HepG2 (cell line): Measurements from ENCODE around the gene CRYGS. TPM values are rescaled to one million over a fixed set of nuclear protein-coding genes. Genes with fewer than 3 reads are reported as not detected.

Source experiments
- ATAC-seq: fragments of 200-7000 bp; cut with Tn5 transposase; 3 replicates; pipeline ENCODE4 v1.9.1; 2020; ENCODE audit warnings: mild to moderate bottlenecking, moderate library complexity
- BruUV-seq: library from RNA; stranded (reverse); fragments of 400-500 nt; replicated peaks from 2 replicates; lab custom pipeline; 2021; lab: Mats Ljungman, UMichigan
- CTCF ChIA-PET: fragments of 300-600 bp; formaldehyde crosslinking; extraction: SDS; loops from one replicate; lab custom pipeline; 2021; ENCODE audit warnings: low total read pairs, inconsistent platforms, low intra/inter-chr PET ratio; lab: Yijun Ruan, JAX
- POLR2A ChIA-PET: fragments of 350-600 bp; sonication (Branson Sonifier 250); formaldehyde crosslinking; loops from one replicate; lab custom pipeline; 2020; ENCODE audit warnings: antibody characterized with exemption, inconsistent platforms; lab: Yijun Ruan, JAX
- DNase-seq: peaks from one replicate; pipeline ENCODE4 v3.0.0-alpha.2; 2015; ENCODE audit warnings: low spot score
- FAIRE-seq: peaks from 3 replicates; lab custom pipeline; 2011; peaks lifted over from hg19 to GRCh38; lab: Jason Lieb, UNC
- H2AFZ ChIP-seq: one replicate; pipeline ENCODE4 v1.6.1; 2011; ENCODE audit warnings: low read length, inconsistent platforms
- H3K27ac ChIP-seq: fragments of 300-600 bp; 3 replicates; pipeline ENCODE4 v1.8.0; 2011; ENCODE audit warnings: mixed run types, mild to moderate bottlenecking, mixed read lengths, low read length, inconsistent platforms; ENCODE audit not compliant: insufficient read depth; ENCODE audit errors: extremely low read length
- H3K27me3 ChIP-seq, 2 experiments: fragments of 200-600 bp in 1 of 2; 2 replicates in 1 of 2; 3 replicates in 1 of 2; pipeline versions ENCODE4 v1.6.0 to v1.8.0; 2011; ENCODE audit warnings: low read length in 2 of 2, mild to moderate bottlenecking in 2 of 2, moderate library complexity in 2 of 2, inconsistent platforms in 1 of 2; ENCODE audit not compliant: insufficient read depth in 2 of 2, control insufficient read depth in 1 of 2
- H3K36me3 ChIP-seq, 2 experiments: fragments of 200-600 bp in 1 of 2; replicated peaks in 1 of 2; 2 replicates in 1 of 2; 3 replicates in 1 of 2; pipeline versions ENCODE4 v1.5.1 to v1.8.0; 2011; ENCODE audit warnings: low read length in 2 of 2, inconsistent platforms in 1 of 2; ENCODE audit not compliant: insufficient read depth in 2 of 2, control insufficient read depth in 1 of 2
- H3K4me1 ChIP-seq: 2 replicates; pipeline ENCODE4 v1.5.1; 2012; ENCODE audit warnings: low read length, inconsistent platforms; ENCODE audit not compliant: insufficient read depth
- H3K4me2 ChIP-seq: 2 replicates; pipeline ENCODE4 v1.6.0; 2011; ENCODE audit warnings: low read depth, low read length, inconsistent platforms
- H3K4me3 ChIP-seq, 3 experiments: fragments of 200-600 bp in 1 of 3; sonication (generic), shearing (Covaris generic) in 1 of 3; replicated peaks in 1 of 3; 2 replicates each; pipeline ENCODE4 v1.5.1; 2011 to 2016; ENCODE audit warnings: low read length in 3 of 3, inconsistent platforms in 2 of 3, low read depth in 2 of 3, mild to moderate bottlenecking in 2 of 3, control low read depth in 1 of 3, mixed read lengths in 1 of 3; ENCODE audit not compliant: insufficient read depth in 1 of 3
- H3K79me2 ChIP-seq: one replicate; pipeline ENCODE4 v1.6.1; 2011; ENCODE audit warnings: low read length, inconsistent platforms; ENCODE audit not compliant: insufficient read depth
- H3K9ac ChIP-seq: 2 replicates; pipeline ENCODE4 v1.6.0; 2011; ENCODE audit warnings: mild to moderate bottlenecking, low read depth, low read length, inconsistent platforms; ENCODE audit not compliant: insufficient read depth
- H3K9me3 ChIP-seq: 2 replicates; pipeline ENCODE4 v1.5.1; 2012; ENCODE audit warnings: mild to moderate bottlenecking, low read length
- H4K20me1 ChIP-seq: 2 replicates; pipeline ENCODE4 v1.6.0; 2011; ENCODE audit warnings: inconsistent platforms, mild to moderate bottlenecking, low read length, moderate library complexity; ENCODE audit not compliant: insufficient read depth
- HNF4A ChIP-seq: sonication (generic); formaldehyde crosslinking; IDR thresholded peaks from 2 replicates; pipeline ENCODE4 v1.4.0; 2020; ENCODE audit warnings: missing genetic modification reagents
- NR2F2 ChIP-seq: IDR thresholded peaks from 2 replicates; pipeline ENCODE4 v1.6.1; 2012; ENCODE audit warnings: low read depth, inconsistent platforms, borderline replicate concordance
- NR2F6 ChIP-seq, 2 experiments: IDR thresholded peaks; 2 replicates each; pipeline ENCODE4 v1.6.1; 2016; ENCODE audit warnings: antibody characterized with exemption in 1 of 2, mild to moderate bottlenecking in 1 of 2
- ZFP41 ChIP-seq: sonication (generic); formaldehyde crosslinking; IDR thresholded peaks from 2 replicates; pipeline ENCODE4 v1.4.0; 2020; ENCODE audit warnings: mild to moderate bottlenecking, missing genetic modification reagents, borderline replicate concordance
- ZNF121 ChIP-seq: sonication (generic); formaldehyde crosslinking; IDR thresholded peaks from 2 replicates; pipeline ENCODE4 v1.5.0; 2020; ENCODE audit warnings: mild to moderate bottlenecking, missing genetic modification reagents
- ZNF558 ChIP-seq: sonication (generic); formaldehyde crosslinking; IDR thresholded peaks from 2 replicates; pipeline ENCODE4 v1.9.0; 2022; ENCODE audit warnings: mild to moderate bottlenecking, missing genetic modification reagents, borderline replicate concordance
- ZNF816 ChIP-seq: sonication (generic); formaldehyde crosslinking; IDR thresholded peaks from 2 replicates; pipeline ENCODE4 v1.8.0; 2022; ENCODE audit warnings: missing genetic modification reagents, mild to moderate bottlenecking, borderline replicate concordance
- WGBS: methylation state at CpG from one replicate; pipeline ENCODE4 v1.1.6; 2017; ENCODE audit warnings: low lambda C conversion rate; 5-methylcytosine and 5-hydroxymethylcytosine counted together
- in situ Hi-C: cut with HindIII; loops from 2 replicates; pipeline ENCODE4 v1.10.0; 2017; ENCODE audit warnings: low pct_unique_long_range_greater_than_20kb; ENCODE audit not compliant: extremely low pct_ligation_motif_present
- intact Hi-C: fragments of 100-400 bp; cut with micrococcal nuclease; formaldehyde crosslinking; loops from one replicate; pipeline ENCODE4 v1.10.0; 2022; ENCODE audit not compliant: unreplicated experiment
- polyA plus RNA-seq, 8 experiments: library from polyadenylated mRNA; depleted of rRNA in 3 of 8; stranded (reverse) in 7 of 8; unstranded in 1 of 8; fragments of >200 nt; fragmentation: Illumina TruSeq in 4 of 8; extraction: Trizol in 4 of 8; gene quantifications; 2 replicates each; pipeline versions ENCODE4 v1.2.1 to v1.2.3, GENCODE V29; 2011 to 2016; ENCODE audit warnings: low read depth in 4 of 8, missing spikeins in 1 of 8, mixed read lengths in 1 of 8; ENCODE audit not compliant: insufficient read depth in 1 of 8
- total RNA-seq, 5 experiments: library from RNA; depleted of rRNA; stranded (reverse); fragments of >200 nt; fragmentation: Illumina TruSeq; extraction: Trizol; gene quantifications; 2 replicates each; pipeline ENCODE4 v1.2.3, GENCODE V29; 2016; ENCODE audit warnings: low read depth in 1 of 5
- TF ChIP-seq, protein P1 (sequence below): sonication (generic); formaldehyde crosslinking; IDR thresholded peaks from 2 replicates; pipeline ENCODE4 v1.4.0; 2020; ENCODE audit warnings: missing genetic modification reagents, mild to moderate bottlenecking, borderline replicate concordance
- TF ChIP-seq, protein P2 (sequence below): sonication (generic); formaldehyde crosslinking; IDR thresholded peaks from 2 replicates; pipeline ENCODE4 v1.4.0; 2020; ENCODE audit warnings: missing genetic modification reagents
- TF ChIP-seq, protein P3 (sequence below): sonication (generic); formaldehyde crosslinking; IDR thresholded peaks from 2 replicates; pipeline ENCODE4 v1.4.0; 2020; ENCODE audit warnings: missing genetic modification reagents

Gene CRYGS
- total and polyA plus RNA-seq, 2 of the 13 experiments (the other 11 are each of a cell fraction or from before 2014, with no cell fraction given) = 2.1 to 6.7 TPM

DNA sequence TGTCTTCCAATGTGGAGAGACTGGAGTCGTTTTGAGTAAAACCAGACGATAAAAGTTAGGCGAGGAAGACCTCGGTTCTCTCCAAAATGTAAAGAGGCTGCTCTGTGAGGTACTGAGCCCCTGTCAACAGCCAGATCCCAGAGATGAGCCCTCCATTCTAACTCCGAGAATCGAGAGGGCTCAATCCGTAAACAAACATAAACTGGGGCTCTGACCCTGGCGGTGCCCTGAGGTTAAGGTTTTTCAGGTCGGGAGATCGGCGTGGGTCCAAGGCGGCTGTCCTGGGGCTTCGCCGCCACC lies 22.5 kb upstream of the CRYGS start:
- intact Hi-C loops (no loop called here), in situ Hi-C loops (no loop called here)
- Histone ChIP-seq H3K9me3 (no peaks in the 10 kb centered on the region), H3K79me2 (peaks cover 38% of the 10 kb centered on the region), H4K20me1 (no peaks in the 10 kb centered on the region), H3K4me1 (peaks cover 40% of the 10 kb centered on the region), H3K9ac (peak overlapping the region; percentile 88), H3K4me3 (peak overlapping the region; percentile 67 to 88 (median 81)), H3K36me3 (peaks cover 0 to 11% of the 10 kb centered on the region in 2 experiments; a peak in 2 of 5 replicates), H3K27me3 (no peaks in the 10 kb centered on the region; a peak in 1 of 5 replicates), H3K27ac (peak overlapping the region; percentile 83), H3K4me2 (peak overlapping the region; percentile 65), H2AFZ (peak overlapping the region; percentile 51)
- FAIRE-seq (no peak), ATAC-seq (peak; percentile 10), DNase-seq (no peak)
- BruUV-seq = TSS peak; percentile 31
- CTCF ChIA-PET = no interaction called here
- TF ChIP-seq, protein P1, sequence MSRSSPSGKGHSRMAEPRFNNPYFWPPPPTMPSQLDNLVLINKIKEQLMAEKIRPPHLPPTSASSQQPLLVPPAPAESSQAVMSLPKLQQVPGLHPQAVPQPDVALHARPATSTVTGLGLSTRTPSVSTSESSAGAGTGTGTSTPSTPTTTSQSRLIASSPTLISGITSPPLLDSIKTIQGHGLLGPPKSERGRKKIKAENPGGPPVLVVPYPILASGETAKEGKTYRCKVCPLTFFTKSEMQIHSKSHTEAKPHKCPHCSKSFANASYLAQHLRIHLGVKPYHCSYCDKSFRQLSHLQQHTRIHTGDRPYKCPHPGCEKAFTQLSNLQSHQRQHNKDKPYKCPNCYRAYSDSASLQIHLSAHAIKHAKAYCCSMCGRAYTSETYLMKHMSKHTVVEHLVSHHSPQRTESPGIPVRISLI (CRISPR knock-in tag) = no peak
- peak; percentile 6; the same call in 1 of the 2 replicates for TF ChIP-seq HNF4A (CRISPR knock-in tag)
- TF ChIP-seq ZNF558 (CRISPR knock-in tag) = no peak
- TF ChIP-seq NR2F6 (IDR thresholded peaks at IDR 0.05) = peak; percentile 12; the same call in 1 of the 2 replicates
- TF ChIP-seq NR2F6 (CRISPR knock-in tag; IDR thresholded peaks at IDR 0.05) = no peak
- 0 out of 2 replicates have a peak, but pooled peaks have one; percentile 11 for TF ChIP-seq NR2F2
- 0 out of 2 replicates have a peak, but pooled peaks have one; percentile 8 for TF ChIP-seq ZNF816 (CRISPR knock-in tag)
- 0 out of 2 replicates have a peak, but pooled peaks have one; percentile 5 for TF ChIP-seq ZNF121 (CRISPR knock-in tag)
- POLR2A ChIA-PET = interaction anchor here (1.8 to 6.5 kb wide), 6 partner anchors 12 to 47 kb away, joined by 5 to 111 read pairs (median 16); partner anchors contain the start of gene AHSG
- WGBS = 3% methylated on average over 4 of the region's 14 CpGs

DNA sequence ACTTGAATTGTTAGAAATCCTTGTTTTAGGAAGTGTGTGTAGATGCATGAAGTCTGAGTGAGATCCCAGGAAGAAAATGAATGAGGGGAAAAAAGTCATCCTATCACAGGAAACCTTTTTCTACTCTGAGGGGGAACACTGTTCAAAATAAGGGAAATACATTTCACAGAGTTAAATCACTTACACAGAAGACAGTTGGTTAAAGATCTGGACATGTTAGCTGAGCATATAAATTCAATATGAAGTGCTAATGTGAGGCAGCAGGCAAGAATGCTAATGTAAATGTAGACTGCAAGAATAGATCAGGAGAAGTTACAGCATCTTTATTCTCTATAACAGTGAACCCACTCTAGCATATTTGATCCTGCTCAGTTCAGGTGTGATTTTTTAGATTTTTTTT lies 20.4 kb upstream of the CRYGS start:
- no TSS peak for BruUV-seq
- Histone ChIP-seq H4K20me1 (no peaks in the 10 kb centered on the region; the same call in 1 of the 2 replicates), H3K4me3 (no peak overlapping the region), H2AFZ (no peak overlapping the region), H3K79me2 (peaks cover 21% of the 10 kb centered on the region), H3K4me1 (peaks cover 35% of the 10 kb centered on the region), H3K27me3 (no peaks in the 10 kb centered on the region; a peak in 1 of 5 replicates), H3K9me3 (no peaks in the 10 kb centered on the region), H3K27ac (no peak overlapping the region), H3K4me2 (no peak overlapping the region), H3K36me3 (peaks cover 0 to 20% of the 10 kb centered on the region in 2 experiments; a peak in 2 of 5 replicates), H3K9ac (no peak overlapping the region)
- POLR2A ChIA-PET = no interaction called here
- FAIRE-seq = no peak
- CTCF ChIA-PET = no interaction called here
- intact Hi-C loops (no loop called here), in situ Hi-C loops (no loop called here)
- no peak for DNase-seq
- ATAC-seq = no peak
- TF ChIP-seq ZFP41 = no peak
- TF ChIP-seq, protein P2, sequence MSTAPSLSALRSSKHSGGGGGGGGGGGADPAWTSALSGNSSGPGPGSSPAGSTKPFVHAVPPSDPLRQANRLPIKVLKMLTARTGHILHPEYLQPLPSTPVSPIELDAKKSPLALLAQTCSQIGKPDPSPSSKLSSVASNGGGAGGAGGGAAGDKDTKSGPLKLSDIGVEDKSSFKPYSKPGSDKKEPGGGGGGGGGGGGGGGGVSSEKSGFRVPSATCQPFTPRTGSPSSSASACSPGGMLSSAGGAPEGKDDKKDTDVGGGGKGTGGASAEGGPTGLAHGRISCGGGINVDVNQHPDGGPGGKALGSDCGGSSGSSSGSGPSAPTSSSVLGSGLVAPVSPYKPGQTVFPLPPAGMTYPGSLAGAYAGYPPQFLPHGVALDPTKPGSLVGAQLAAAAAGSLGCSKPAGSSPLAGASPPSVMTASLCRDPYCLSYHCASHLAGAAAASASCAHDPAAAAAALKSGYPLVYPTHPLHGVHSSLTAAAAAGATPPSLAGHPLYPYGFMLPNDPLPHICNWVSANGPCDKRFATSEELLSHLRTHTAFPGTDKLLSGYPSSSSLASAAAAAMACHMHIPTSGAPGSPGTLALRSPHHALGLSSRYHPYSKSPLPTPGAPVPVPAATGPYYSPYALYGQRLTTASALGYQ (CRISPR knock-in tag) = no peak
- TF ChIP-seq, protein P3, sequence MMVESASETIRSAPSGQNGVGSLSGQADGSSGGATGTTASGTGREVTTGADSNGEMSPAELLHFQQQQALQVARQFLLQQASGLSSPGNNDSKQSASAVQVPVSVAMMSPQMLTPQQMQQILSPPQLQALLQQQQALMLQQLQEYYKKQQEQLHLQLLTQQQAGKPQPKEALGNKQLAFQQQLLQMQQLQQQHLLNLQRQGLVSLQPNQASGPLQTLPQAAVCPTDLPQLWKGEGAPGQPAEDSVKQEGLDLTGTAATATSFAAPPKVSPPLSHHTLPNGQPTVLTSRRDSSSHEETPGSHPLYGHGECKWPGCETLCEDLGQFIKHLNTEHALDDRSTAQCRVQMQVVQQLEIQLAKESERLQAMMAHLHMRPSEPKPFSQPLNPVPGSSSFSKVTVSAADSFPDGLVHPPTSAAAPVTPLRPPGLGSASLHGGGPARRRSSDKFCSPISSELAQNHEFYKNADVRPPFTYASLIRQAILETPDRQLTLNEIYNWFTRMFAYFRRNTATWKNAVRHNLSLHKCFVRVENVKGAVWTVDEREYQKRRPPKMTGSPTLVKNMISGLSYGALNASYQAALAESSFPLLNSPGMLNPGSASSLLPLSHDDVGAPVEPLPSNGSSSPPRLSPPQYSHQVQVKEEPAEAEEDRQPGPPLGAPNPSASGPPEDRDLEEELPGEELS (CRISPR knock-in tag) = no peak
